Activated CD8-positive, alpha-beta memory T cell treated with anti-CD3 and anti-CD28 coated beads, Interleukin-2, amount 50 U/mL, for 48 hours (primary cell): ENCODE data around the gene GRAMD1B.
A peak's percentile ranks its signal among the peaks of the same experiment; 100 is the strongest.
"Not testable (repeated sequence)": the region's sequence is repeated elsewhere in the genome, so short reads cannot be mapped to it uniquely, and the experiment has no call there.

Experiments used
- DNase-seq: peaks from one replicate; pipeline ENCODE4 v3.0.0-alpha.2; 2020

Gene GRAMD1B

GRCh38 chr11:123653827-123654565 is 223.9 kb downstream of the GRAMD1B start:
- DNase-seq: peak; percentile 67

- peak; percentile 54 for DNase-seq
Observed at GRCh38 chr11:123654566-123655081, 224.6 kb downstream of the GRAMD1B start, which contains the start of gene SCN3B. SCN3B (minus strand) TSS chr11:123654624; CDS start chr11:123653801, 823 bp downstream.

GRCh38 chr11:123659311-123659710 is 229.2 kb downstream of the GRAMD1B start:
- DNase-seq: no peak

- not testable (repeated sequence) for DNase-seq
Observed at GRCh38 chr11:123659965-123660364, 229.9 kb downstream of the GRAMD1B start.

GRCh38 chr11:123665306-123665705 is 235.2 kb downstream of the GRAMD1B start:
- DNase-seq: no peak

GRCh38 chr11:123670081-123670480 is 240.0 kb downstream of the GRAMD1B start:
- no peak for DNase-seq

- DNase-seq: no peak
Observed at GRCh38 chr11:123671534-123671933, 241.5 kb downstream of the GRAMD1B start.

GRCh38 chr11:123672568-123672967 is 242.5 kb downstream of the GRAMD1B start:
- DNase-seq: no peak

GRCh38 chr11:123674297-123674696 is 244.2 kb downstream of the GRAMD1B start:
- DNase-seq: no peak
